ENCODE measurements around the gene ATAD3A.
"Not testable (repeated sequence)": the region's sequence is repeated elsewhere in the genome, so short reads cannot be mapped to it uniquely, and the experiment has no call there.

Gene ATAD3A

GRCh38 chr1:1489231-1489630 lies 22.7 kb upstream of the ATAD3A start:
- DNase-seq (ENCODE audit: low read depth in 2 of 3, low spot score in 2 of 3), result no peak

- DNase-seq (ENCODE audit: low read depth in 2 of 3, low spot score in 2 of 3), result no peak
These were observed 22.1 kb upstream of the ATAD3A start for GRCh38 chr1:1489861-1490260.

GRCh38 chr1:1490633-1491230 lies 21.2 kb upstream of the ATAD3A start:
- DNase-seq (ENCODE audit: low read depth in 2 of 3, low spot score in 2 of 3), result no peak

GRCh38 chr1:1491601-1492000 lies 20.4 kb upstream of the ATAD3A start:
- DNase-seq (ENCODE audit: low read depth in 2 of 3, low spot score in 2 of 3), result no peak

- DNase-seq (ENCODE audit: low read depth in 2 of 3, low spot score in 2 of 3), result not testable (repeated sequence)
These were observed 17.7 kb upstream of the ATAD3A start for GRCh38 chr1:1494311-1494710.

- DNase-seq (ENCODE audit: low read depth in 2 of 3, low spot score in 2 of 3), result not testable (repeated sequence)
These were observed 16.4 kb upstream of the ATAD3A start for GRCh38 chr1:1495461-1495975.

DNA sequence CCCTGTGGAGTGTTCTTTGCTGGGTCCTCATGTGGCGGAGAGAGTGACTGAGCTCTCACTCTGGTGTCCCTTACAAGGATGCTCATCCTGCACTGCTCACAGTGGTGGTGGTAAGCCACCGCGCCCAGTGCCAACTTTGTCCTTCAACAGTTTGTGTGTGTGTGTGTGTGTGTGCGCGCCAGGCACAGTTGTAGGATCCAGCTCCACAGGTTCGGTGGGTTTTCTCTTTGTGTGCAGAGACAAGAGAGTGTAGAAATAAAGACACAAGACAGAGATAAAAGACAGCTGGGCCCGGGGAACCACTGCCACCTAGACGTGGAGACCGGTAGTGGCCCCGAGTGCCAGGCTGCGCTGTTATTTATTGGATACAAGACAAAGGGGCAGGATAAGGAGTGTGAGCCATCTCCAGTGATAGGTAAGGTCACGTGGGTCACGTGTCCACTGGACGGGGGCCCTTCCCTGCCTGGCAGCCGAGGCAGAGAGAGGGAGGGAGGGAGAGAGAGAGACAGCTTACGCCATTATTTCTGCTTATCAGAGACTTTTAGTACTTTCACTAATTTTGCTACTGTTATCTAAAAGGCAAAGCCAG lies 7.1 kb upstream of the ATAD3A start:
- peak; percentile 38 to 49 (median 45) for DNase-seq (ENCODE audit: low read depth in 2 of 3, low spot score in 2 of 3)

DNA sequence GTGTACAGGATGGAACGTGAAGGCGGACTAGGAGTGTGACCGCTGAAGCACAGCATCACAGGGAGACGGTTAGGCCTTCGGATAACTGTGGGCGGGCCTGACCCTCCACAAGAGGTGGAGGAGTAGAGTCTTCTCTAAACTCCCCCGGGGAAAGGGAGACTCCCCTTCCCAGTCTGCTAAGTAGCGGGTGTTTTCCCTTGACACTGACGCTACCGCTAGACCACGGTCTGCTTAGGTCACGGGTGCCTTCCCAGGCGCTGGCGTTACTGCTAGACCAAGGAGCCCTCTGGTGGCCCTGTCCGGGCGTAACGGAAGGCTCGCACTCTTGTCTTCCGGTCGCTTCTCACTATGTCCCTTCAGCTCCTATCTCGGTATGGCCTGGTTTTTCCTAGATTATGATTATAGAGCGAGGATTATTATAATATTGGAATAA lies 6.6 kb upstream of the ATAD3A start:
- DNase-seq (ENCODE audit: low read depth in 2 of 3, low spot score in 2 of 3), result not testable (repeated sequence)

GRCh38 chr1:1505801-1506200 lies 6.2 kb upstream of the ATAD3A start:
- not testable (repeated sequence) for DNase-seq (ENCODE audit: low read depth in 2 of 3, low spot score in 2 of 3)

DNA sequence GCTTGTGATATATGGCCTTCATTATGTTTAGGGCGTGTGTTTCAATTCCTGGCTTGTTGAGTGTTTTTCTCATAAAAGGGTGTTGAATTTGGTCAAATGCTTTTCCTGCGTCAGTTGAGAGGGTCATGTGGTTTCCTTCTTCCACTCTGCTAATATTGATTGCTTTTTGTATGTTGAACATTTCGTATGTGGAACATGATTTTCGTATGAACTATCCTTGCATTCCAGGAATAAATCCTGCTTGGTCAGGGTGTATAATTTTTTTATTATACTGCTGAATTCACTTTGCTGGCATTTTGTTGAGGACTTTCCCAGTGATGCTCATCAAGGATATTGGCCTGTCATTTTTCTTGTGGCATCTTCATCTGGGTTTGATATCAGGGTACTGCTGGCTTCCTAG lies 4.7 kb upstream of the ATAD3A start:
- no peak for DNase-seq (ENCODE audit: low read depth in 2 of 3, low spot score in 2 of 3)

GRCh38 chr1:1508775-1509464 lies 3.0 kb upstream of the ATAD3A start:
- not testable (repeated sequence) for DNase-seq (ENCODE audit: low read depth in 2 of 3, low spot score in 2 of 3)

- DNase-seq (ENCODE audit: low read depth in 2 of 3, low spot score in 2 of 3), result not testable (repeated sequence)
These were observed 2.5 kb upstream of the ATAD3A start for GRCh38 chr1:1509465-1509850.

DNA sequence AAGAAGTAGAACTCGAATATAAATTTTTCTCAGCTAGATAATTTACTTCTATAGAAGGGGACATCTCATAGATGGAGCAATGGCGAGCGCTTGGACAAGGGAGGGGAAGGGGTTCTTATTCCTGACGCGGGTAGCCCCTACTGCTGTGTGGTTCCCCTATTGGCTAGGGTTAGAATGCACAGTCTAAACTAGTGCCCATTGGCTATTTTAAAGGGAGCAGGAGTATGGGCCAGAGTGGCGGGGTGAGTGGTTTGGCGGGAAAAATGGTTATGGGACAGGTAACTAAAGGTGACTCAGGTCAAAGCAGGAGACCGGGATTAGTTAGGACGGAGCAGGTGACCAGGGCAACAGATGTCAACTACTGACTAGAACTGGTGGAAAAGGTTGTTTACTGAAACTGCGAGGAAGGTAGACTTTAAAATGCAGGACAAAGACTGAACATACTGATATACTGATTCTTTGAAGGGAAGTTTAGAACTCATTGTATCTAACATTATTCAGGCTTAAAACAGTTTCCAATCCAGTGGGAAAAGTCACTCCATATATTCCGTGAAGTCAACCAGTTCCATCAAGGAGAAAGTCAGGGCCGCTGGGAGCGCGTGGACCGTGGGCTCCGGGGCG lies 940 bp upstream of the ATAD3A start:
- no peak for DNase-seq (ENCODE audit: low read depth in 2 of 3, low spot score in 2 of 3)

- not testable (repeated sequence) for DNase-seq (ENCODE audit: low read depth in 2 of 3, low spot score in 2 of 3)
These were observed 463 bp downstream of the ATAD3A start for GRCh38 chr1:1512425-1512824.

- not testable (repeated sequence) for DNase-seq (ENCODE audit: low read depth in 2 of 3, low spot score in 2 of 3)
These were observed 1.7 kb downstream of the ATAD3A start for GRCh38 chr1:1513675-1514074.

GRCh38 chr1:1514376-1514775 lies 2.4 kb downstream of the ATAD3A start:
- DNase-seq (ENCODE audit: low read depth in 2 of 3, low spot score in 2 of 3), result not testable (repeated sequence)

- not testable (repeated sequence) for DNase-seq (ENCODE audit: low read depth in 2 of 3, low spot score in 2 of 3)
These were observed 5.0 kb downstream of the ATAD3A start for GRCh38 chr1:1516923-1517322.

- no peak for DNase-seq (ENCODE audit: low read depth in 2 of 3, low spot score in 2 of 3)
These were observed 6.1 kb downstream of the ATAD3A start for GRCh38 chr1:1517973-1518620.

- DNase-seq (ENCODE audit: low read depth in 2 of 3, low spot score in 2 of 3), result not testable (repeated sequence)
These were observed 6.7 kb downstream of the ATAD3A start for GRCh38 chr1:1518621-1519007.

DNA sequence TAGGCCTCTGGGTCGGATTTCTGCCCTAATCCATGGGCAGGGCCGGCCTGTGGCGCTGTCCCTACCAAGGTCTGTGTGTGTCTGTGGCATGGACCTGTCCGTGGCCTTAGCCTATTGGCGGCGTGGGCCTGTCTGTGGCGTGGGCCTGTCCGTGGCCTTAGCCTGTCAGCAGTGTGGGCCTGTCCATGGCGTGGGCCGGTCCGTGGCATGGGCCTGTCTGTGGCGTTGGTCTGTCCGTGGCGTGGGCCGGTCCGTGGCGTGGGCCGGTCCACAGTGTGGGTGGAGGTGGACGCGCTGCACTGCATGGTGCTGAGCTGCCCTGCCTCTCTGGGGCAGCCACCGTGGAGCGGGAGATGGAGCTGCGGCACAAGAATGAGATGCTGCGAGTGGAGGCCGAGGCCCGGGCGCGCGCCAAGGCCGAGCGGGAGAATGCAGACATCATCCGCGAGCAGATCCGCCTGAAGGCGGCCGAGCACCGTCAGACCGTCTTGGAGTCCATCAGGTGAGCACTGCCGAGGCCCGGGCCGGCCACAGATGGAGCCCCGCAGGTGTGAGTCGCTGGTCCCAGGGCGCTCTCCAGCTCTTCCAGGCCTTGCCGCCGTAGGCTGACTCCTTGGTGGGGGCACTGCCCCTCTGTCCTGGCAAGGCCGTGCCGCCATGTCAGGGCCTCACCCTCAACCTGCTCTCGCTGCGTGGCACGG lies 8.0 kb downstream of the ATAD3A start:
- DNase-seq (ENCODE audit: low read depth in 2 of 3, low spot score in 2 of 3), result not testable (repeated sequence)

DNA sequence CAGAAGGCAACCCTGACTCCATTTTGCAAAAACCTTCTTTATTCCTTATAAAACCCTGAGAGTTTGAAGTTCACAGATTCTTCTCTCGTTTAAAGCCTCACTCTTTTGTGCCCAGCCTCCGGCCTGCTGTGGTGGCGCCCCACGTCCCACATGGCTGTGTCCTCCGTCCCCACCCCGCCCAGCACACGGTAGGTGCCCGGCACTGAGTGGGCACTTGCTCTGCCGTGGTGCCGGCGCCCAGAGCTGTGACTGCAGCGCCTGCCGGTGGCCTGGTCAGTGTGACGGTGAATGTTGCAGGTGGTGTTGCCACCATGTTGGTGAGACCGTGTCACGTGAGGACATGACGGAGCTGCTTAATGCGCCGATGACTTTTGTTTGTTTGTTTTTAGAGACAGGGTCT lies 9.4 kb downstream of the ATAD3A start:
- no peak for DNase-seq (ENCODE audit: low read depth in 2 of 3, low spot score in 2 of 3)

Measured in activated CD8-positive, alpha-beta memory T cell treated with anti-CD3 and anti-CD28 coated beads for 48 hours (primary cell).